ENCODE data around the gene PTPRT. TPM values are rescaled to one million over a fixed set of nuclear protein-coding genes. Genes with fewer than 3 reads are reported as not detected.

Gene PTPRT
- total RNA-seq, 6 experiments from 2014 or later: not detected

DNA sequence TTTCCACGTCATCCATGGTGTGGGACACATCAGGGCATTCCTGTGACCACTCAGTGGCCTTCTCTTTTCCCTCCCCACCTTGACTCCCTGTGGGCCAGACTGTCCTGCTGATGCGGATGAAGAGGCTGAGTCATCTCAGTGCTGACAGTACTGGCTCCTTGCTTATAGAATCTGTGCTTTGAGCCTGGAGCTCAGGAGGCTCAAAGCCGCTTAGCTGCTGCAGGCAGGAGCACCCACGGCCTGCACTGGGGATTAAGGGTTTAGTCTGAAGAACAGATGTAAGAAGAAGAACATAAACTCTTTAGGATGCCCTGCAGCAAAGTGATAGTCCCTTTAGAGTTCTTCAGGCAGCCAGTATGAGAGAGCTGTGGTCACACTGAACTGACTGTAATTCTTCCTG, 929.5 kb downstream of the PTPRT start:
- no peak for DNase-seq
- H3K4me3 Mint-ChIP-seq: no peak overlapping the region
- no peak overlapping the region for H3K27ac Mint-ChIP-seq
- no peaks in the 10 kb centered on the region for H3K4me1 Mint-ChIP-seq (ENCODE audit: low read depth)
- H3K9me3 Mint-ChIP-seq: peaks cover 54% of the 10 kb centered on the region
- TF ChIP-seq, protein P1, sequence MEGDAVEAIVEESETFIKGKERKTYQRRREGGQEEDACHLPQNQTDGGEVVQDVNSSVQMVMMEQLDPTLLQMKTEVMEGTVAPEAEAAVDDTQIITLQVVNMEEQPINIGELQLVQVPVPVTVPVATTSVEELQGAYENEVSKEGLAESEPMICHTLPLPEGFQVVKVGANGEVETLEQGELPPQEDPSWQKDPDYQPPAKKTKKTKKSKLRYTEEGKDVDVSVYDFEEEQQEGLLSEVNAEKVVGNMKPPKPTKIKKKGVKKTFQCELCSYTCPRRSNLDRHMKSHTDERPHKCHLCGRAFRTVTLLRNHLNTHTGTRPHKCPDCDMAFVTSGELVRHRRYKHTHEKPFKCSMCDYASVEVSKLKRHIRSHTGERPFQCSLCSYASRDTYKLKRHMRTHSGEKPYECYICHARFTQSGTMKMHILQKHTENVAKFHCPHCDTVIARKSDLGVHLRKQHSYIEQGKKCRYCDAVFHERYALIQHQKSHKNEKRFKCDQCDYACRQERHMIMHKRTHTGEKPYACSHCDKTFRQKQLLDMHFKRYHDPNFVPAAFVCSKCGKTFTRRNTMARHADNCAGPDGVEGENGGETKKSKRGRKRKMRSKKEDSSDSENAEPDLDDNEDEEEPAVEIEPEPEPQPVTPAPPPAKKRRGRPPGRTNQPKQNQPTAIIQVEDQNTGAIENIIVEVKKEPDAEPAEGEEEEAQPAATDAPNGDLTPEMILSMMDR (IDR thresholded peaks at IDR 0.05): no peak
- H3K36me3 Mint-ChIP-seq (ENCODE audit: low read depth): peaks cover 5% of the 10 kb centered on the region; the same call in 1 of the 2 replicates
- no peaks in the 10 kb centered on the region for H3K27me3 Mint-ChIP-seq (ENCODE audit: insufficient read depth)

DNA sequence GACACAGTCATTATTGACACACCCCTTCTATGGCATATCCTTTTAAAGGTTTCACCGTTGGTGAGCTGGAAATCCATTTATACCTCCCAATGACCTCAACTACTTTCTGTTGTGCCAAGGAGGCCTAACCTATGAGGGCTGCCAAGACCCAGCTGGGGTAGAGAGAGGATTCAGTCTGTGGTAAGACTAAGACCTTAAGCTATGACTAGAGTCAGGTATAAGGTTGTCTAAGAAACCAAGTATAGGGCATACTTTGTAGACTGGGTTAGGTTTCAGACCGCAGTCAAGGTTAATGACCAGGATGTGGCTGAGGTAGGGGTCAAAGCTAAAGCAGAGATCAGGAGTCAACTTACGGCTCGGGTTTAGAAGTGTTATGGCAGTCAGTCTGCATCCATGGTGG, 930.3 kb downstream of the PTPRT start:
- H3K36me3 Mint-ChIP-seq (ENCODE audit: low read depth): peaks cover 5% of the 10 kb centered on the region; the same call in 1 of the 2 replicates
- H3K27ac Mint-ChIP-seq: no peak overlapping the region
- H3K27me3 Mint-ChIP-seq (ENCODE audit: insufficient read depth): no peaks in the 10 kb centered on the region
- TF ChIP-seq, protein P1 (IDR thresholded peaks at IDR 0.05): no peak
- no peaks in the 10 kb centered on the region for H3K4me1 Mint-ChIP-seq (ENCODE audit: low read depth)
- H3K4me3 Mint-ChIP-seq: no peak overlapping the region
- H3K9me3 Mint-ChIP-seq: peaks cover 52% of the 10 kb centered on the region
- DNase-seq: no peak

DNA sequence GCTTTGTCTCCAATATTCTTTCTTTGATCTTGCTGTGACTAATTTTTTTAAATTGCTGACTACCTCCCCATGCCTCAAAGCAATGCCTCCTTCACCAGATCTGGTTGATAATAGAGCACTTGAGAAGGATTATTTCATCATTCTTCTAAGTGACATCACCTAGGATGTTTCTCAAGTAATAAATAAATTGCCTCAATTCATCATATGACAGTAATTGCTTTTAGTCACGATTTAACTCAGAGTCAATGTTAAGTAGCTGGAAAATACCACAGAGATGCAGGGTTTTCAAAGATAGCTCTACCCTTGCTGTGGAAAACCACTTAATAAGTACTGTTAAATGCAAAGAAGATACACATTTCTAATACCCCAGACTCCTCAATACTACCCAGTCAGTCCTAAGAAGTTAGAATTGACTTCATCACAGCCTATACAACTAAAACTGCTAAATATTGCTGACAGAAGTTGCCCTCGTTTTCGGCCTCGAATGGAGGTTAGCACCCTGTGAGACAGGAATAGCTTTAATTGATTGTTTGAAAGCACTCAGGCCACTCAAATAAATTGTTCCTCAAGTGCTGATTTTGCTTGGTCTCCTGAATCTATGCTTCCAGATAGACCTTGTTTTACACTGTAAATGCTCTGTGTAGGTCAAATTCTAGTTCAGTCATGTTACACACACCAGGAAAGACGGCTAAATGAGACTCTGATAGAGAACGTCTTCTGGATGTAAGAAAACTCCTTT, 931.0 kb downstream of the PTPRT start:
- no peak for DNase-seq
- no peaks in the 10 kb centered on the region for H3K4me1 Mint-ChIP-seq (ENCODE audit: low read depth)
- no peak overlapping the region for H3K27ac Mint-ChIP-seq
- H3K4me3 Mint-ChIP-seq: no peak overlapping the region
- H3K9me3 Mint-ChIP-seq: peaks cover 53% of the 10 kb centered on the region
- TF ChIP-seq, protein P1 (IDR thresholded peaks at IDR 0.05): no peak
- peaks cover 5% of the 10 kb centered on the region; the same call in 1 of the 2 replicates for H3K36me3 Mint-ChIP-seq (ENCODE audit: low read depth)
- H3K27me3 Mint-ChIP-seq (ENCODE audit: insufficient read depth): no peaks in the 10 kb centered on the region

DNA sequence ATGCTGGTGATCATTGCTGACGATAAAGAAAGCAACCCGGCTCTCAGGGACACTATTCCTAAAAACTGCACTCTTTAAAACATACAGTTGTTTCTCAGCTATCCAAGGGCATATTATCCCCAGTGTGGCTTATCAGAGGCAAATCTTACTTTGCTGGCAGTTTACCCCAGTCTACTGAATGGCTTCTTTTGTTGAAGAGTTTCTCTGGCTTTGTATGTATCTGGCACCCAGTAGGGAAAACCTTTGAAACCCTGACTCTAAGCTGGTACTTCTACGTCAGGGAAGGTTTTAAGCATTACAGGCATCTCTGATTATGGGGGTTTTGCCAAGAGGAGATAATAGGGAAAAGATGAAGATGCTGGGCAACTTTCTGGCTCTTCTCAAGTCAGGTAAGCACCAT, 933.9 kb downstream of the PTPRT start:
- Mint-ChIP-seq H3K9me3 (peaks cover 48% of the 10 kb centered on the region), H3K27me3 (ENCODE audit: insufficient read depth) (no peaks in the 10 kb centered on the region), H3K4me3 (no peak overlapping the region), H3K27ac (no peak overlapping the region), H3K4me1 (ENCODE audit: low read depth) (no peaks in the 10 kb centered on the region), H3K36me3 (ENCODE audit: low read depth) (no peaks in the 10 kb centered on the region)
- TF ChIP-seq, protein P1 (IDR thresholded peaks at IDR 0.05): no peak
- no peak for DNase-seq

DNA sequence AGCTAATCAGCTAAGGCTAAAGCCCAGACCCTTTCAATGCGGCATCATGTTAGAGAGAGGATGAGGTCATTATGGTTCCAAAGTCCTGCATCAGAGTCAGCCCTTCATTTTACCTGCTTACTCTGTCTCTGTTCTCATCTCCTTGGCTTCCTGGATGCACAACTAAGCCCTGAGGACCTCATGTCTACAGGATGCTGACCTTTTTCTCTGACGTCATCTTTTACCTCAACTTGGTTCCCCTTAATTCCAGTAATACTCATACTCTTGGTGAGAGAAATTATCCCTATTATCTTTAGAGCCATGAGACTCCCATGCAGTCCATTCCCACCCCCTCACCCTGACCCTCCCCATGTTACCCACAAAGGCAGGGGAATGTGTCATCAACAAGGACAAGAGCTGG, 935.0 kb downstream of the PTPRT start:
- no peaks in the 10 kb centered on the region for H3K4me1 Mint-ChIP-seq (ENCODE audit: low read depth)
- H3K27me3 Mint-ChIP-seq (ENCODE audit: insufficient read depth): no peaks in the 10 kb centered on the region
- peaks cover 52% of the 10 kb centered on the region for H3K9me3 Mint-ChIP-seq
- no peaks in the 10 kb centered on the region for H3K36me3 Mint-ChIP-seq (ENCODE audit: low read depth)
- TF ChIP-seq, protein P1 (IDR thresholded peaks at IDR 0.05): no peak
- no peak overlapping the region for H3K4me3 Mint-ChIP-seq
- DNase-seq: no peak
- no peak overlapping the region for H3K27ac Mint-ChIP-seq
